Measurements from ENCODE around the gene IMMP2L. TPM values are rescaled to one million over a fixed set of nuclear protein-coding genes. Genes with fewer than 3 reads are reported as not detected.

Gene IMMP2L
- total RNA-seq, 1 experiment from 2014 or later = 13.6 TPM

GRCh38 chr7:111346219-111346618, 216.1 kb downstream of the IMMP2L start (continued):
- no peak for TF ChIP-seq ATF6 (CRISPR knock-in tag; IDR thresholded peaks at IDR 0.05)
- TF ChIP-seq, protein P1, sequence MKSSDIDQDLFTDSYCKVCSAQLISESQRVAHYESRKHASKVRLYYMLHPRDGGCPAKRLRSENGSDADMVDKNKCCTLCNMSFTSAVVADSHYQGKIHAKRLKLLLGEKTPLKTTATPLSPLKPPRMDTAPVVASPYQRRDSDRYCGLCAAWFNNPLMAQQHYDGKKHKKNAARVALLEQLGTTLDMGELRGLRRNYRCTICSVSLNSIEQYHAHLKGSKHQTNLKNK (CRISPR knock-in tag; IDR thresholded peaks at IDR 0.05) = no peak
- TF ChIP-seq CDX4 (CRISPR knock-in tag; IDR thresholded peaks at IDR 0.05; ENCODE audit: borderline replicate concordance) = no peak
- TF ChIP-seq ZNF423 (CRISPR knock-in tag; IDR thresholded peaks at IDR 0.05) = no peak
- TF ChIP-seq RORB (CRISPR knock-in tag; IDR thresholded peaks at IDR 0.05) = no peak
- TF ChIP-seq TEAD1 (CRISPR knock-in tag; IDR thresholded peaks at IDR 0.05) = no peak

- POLR2A ChIA-PET = no interaction called here
- H3K27me3 Mint-ChIP-seq (ENCODE audit: low read depth) = peaks cover 3% of the 10 kb centered on the region; the same call in 1 of the 2 replicates
- no peaks in the 10 kb centered on the region for H3K4me1 Mint-ChIP-seq
- H3K36me3 Mint-ChIP-seq = peaks cover 20% of the 10 kb centered on the region
- DNase-seq (ENCODE audit: low spot score) (no peak), ATAC-seq (no peak)
- peaks cover 36% of the 10 kb centered on the region for H3K9me3 Mint-ChIP-seq
- H3K4me3 Mint-ChIP-seq = no peak overlapping the region
- H3K27ac Mint-ChIP-seq = no peak overlapping the region
- TF ChIP-seq STAT6 (CRISPR knock-in tag; conservative IDR thresholded peaks at IDR 0.05; ENCODE audit: low read depth) (no peak), USF1 (CRISPR knock-in tag; IDR thresholded peaks at IDR 0.05) (no peak), CBFB (CRISPR knock-in tag; IDR thresholded peaks at IDR 0.05; ENCODE audit: low read depth) (no peak), OVOL2 (CRISPR knock-in tag; IDR thresholded peaks at IDR 0.05; ENCODE audit: borderline replicate concordance) (no peak), NFE2L1 (CRISPR knock-in tag; IDR thresholded peaks at IDR 0.05) (no peak), ZNF416 (CRISPR knock-in tag; IDR thresholded peaks at IDR 0.05) (no peak)
- TF ChIP-seq, protein P2, sequence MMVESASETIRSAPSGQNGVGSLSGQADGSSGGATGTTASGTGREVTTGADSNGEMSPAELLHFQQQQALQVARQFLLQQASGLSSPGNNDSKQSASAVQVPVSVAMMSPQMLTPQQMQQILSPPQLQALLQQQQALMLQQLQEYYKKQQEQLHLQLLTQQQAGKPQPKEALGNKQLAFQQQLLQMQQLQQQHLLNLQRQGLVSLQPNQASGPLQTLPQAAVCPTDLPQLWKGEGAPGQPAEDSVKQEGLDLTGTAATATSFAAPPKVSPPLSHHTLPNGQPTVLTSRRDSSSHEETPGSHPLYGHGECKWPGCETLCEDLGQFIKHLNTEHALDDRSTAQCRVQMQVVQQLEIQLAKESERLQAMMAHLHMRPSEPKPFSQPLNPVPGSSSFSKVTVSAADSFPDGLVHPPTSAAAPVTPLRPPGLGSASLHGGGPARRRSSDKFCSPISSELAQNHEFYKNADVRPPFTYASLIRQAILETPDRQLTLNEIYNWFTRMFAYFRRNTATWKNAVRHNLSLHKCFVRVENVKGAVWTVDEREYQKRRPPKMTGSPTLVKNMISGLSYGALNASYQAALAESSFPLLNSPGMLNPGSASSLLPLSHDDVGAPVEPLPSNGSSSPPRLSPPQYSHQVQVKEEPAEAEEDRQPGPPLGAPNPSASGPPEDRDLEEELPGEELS (CRISPR knock-in tag; IDR thresholded peaks at IDR 0.05) = no peak
- CTCF ChIA-PET = no interaction called here
Observed at GRCh38 chr7:111343017-111343416, 219.3 kb downstream of the IMMP2L start.

DNA sequence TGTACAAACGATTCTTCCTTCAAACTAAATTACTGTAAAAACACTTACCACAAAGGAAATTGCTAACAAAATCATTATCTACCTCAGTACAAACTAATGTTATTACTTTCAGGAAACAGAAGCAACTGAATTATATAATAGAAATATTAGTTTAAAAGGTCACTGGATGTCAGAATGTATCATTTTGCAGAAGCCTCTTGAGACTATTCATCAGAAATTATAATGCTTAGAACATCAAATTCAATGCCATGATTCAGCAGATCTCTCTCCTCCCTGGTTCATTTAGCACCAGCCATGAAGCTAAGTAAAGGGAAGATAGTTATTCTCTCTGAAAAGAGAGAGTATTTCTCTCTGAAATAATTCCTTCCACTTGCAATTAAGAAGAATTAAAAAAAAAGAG, 223.3 kb downstream of the IMMP2L start:
- no peak overlapping the region for H3K27ac Mint-ChIP-seq
- ATAC-seq (no peak), DNase-seq (ENCODE audit: low spot score) (no peak)
- H3K4me3 Mint-ChIP-seq = no peak overlapping the region
- no peaks in the 10 kb centered on the region for H3K4me1 Mint-ChIP-seq
- peaks cover 3% of the 10 kb centered on the region; the same call in 1 of the 2 replicates for H3K27me3 Mint-ChIP-seq (ENCODE audit: low read depth)
- POLR2A ChIA-PET = no interaction called here
- peaks cover 35% of the 10 kb centered on the region for H3K9me3 Mint-ChIP-seq
- CTCF ChIA-PET = interaction anchor here (1.4 kb wide), 1 partner anchor 75 kb away, joined by 4 read pairs; no protein-coding TSS in a partner anchor
- peaks cover 17% of the 10 kb centered on the region for H3K36me3 Mint-ChIP-seq
- TF ChIP-seq MAX (CRISPR knock-in tag; IDR thresholded peaks at IDR 0.05) = no peak
- TF ChIP-seq TCF7 (CRISPR knock-in tag; IDR thresholded peaks at IDR 0.05; ENCODE audit: low read depth) = no peak
- no peak for TF ChIP-seq NR3C1 (CRISPR knock-in tag; conservative IDR thresholded peaks at IDR 0.05; ENCODE audit: low read depth)
- TF ChIP-seq, protein P3, sequence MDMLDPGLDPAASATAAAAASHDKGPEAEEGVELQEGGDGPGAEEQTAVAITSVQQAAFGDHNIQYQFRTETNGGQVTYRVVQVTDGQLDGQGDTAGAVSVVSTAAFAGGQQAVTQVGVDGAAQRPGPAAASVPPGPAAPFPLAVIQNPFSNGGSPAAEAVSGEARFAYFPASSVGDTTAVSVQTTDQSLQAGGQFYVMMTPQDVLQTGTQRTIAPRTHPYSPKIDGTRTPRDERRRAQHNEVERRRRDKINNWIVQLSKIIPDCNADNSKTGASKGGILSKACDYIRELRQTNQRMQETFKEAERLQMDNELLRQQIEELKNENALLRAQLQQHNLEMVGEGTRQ (CRISPR knock-in tag; IDR thresholded peaks at IDR 0.05) = no peak
- no peak for TF ChIP-seq GABPB1 (CRISPR knock-in tag; IDR thresholded peaks at IDR 0.05)
- no peak for TF ChIP-seq ZNF425 (CRISPR knock-in tag; conservative IDR thresholded peaks at IDR 0.05)

Measured in WTC11 (cell line).